Psoas muscle (tissue), 8 donors: ENCODE results near the gene ZC3H12C. TPM values are rescaled to one million over a fixed set of nuclear protein-coding genes. Genes with fewer than 3 reads are reported as not detected.

Experiments used
- ATAC-seq, 4 donors: fragments of 200-7000 bp; cut with Tn5 transposase; one replicate each; pipeline ENCODE4 v1.9.1; 2020; ENCODE audit warnings: moderate library complexity in 3 of 4, mild to moderate bottlenecking in 2 of 4
- DNase-seq, 2 donors: peaks; one replicate each; pipeline ENCODE4 v3.0.0-alpha.2; 2020
- H3K27ac ChIP-seq: fragments of 200-600 bp; one replicate; pipeline ENCODE4 v1.8.0; 2022
- H3K27me3 ChIP-seq, 3 donors: fragments of 200-600 bp in 1 of 3; one replicate each; pipeline versions ENCODE4 v1.6.1 to v1.8.0; 2013 to 2022; ENCODE audit warnings: low read length in 2 of 3, mild to moderate bottlenecking in 2 of 3, moderate library complexity in 1 of 3; ENCODE audit not compliant: insufficient read depth in 3 of 3
- H3K36me3 ChIP-seq, 2 donors: fragments of 200-600 bp in 1 of 2; one replicate each; pipeline versions ENCODE4 v1.6.1 to v1.8.0; 2013 to 2022; ENCODE audit warnings: low read depth in 1 of 2, mild to moderate bottlenecking in 1 of 2, moderate library complexity in 1 of 2; ENCODE audit not compliant: insufficient read depth in 1 of 2
- H3K4me1 ChIP-seq: fragments of 200-600 bp; one replicate; pipeline ENCODE4 v1.8.0; 2022
- H3K4me3 ChIP-seq: fragments of 200-600 bp; one replicate; pipeline ENCODE4 v1.8.0; 2022; ENCODE audit warnings: mild to moderate bottlenecking
- H3K9me3 ChIP-seq: fragments of 200-600 bp; one replicate; pipeline ENCODE4 v1.8.0; 2022
- CTCF ChIP-seq: fragments of 200-600 bp; IDR thresholded peaks from one replicate; pipeline ENCODE4 v1.8.0; 2022; ENCODE audit warnings: antibody characterized with exemption
- WGBS, 3 donors: extraction: QIAGEN DNeasy Blood & Tissue Kit; methylation state at CpG; one replicate each; pipeline versions ENCODE4 v1.1.6 to v1.1.7; 2013; 5-methylcytosine and 5-hydroxymethylcytosine counted together
- intact Hi-C, 2 donors: fragments of 100-400 bp; cut with DNase I; formaldehyde crosslinking; loops; one replicate each; pipeline versions ENCODE4 v1.11.0 to v1.14.2; 2022
- polyA plus RNA-seq, 3 donors: library from polyadenylated mRNA; stranded (reverse); fragments of 200-250 nt; gene quantifications; one replicate each; pipeline ENCODE4 v1.2.3, GENCODE V29; 2013
- total RNA-seq, 4 donors: library from RNA; stranded (reverse); fragmentation: NEBNext Ultra II Directional in 2 of 4; extraction: Animal tissue kit (Norgen Biotek cat#: 25700) in 2 of 4; gene quantifications; one replicate each; pipeline versions ENCODE4 v1.2.1 to v1.2.4, GENCODE V29; 2021 to 2023
- donor health status: healthy with polysubstance abuse.
- donor health status: DM: no; HTN: no; CAD: no; lungs with moderate emphysema.
- donor health status: Bipolar disorder and iron deficiency.
- donor health status: healthy.
- donor health status: DM: yes; HTN: yes; CAD: no.
- donor health status: DM: no; HTN: no; CAD: no.
- donor health status: DM: no; HTN: no; CAD: no.
- donor health status: DM: yes; HTN: yes; CAD: no.

Gene ZC3H12C
- total and polyA plus RNA-seq, 7 donors = 2.3 to 27.4 (median 17.5) TPM

GRCh38 chr11:110124605-110125004 is 31.4 kb downstream of the ZC3H12C start:
- H3K27me3 ChIP-seq = no peaks in the 10 kb centered on the region
- H3K4me1 ChIP-seq = peaks cover 17% of the 10 kb centered on the region
- H3K27ac ChIP-seq = no peak overlapping the region
- DNase-seq = no peak
- TF ChIP-seq CTCF = no peak
- 33 to 58% (median 42%) methylated on average over 2 of the region's 2 CpGs for WGBS, 3 donors
- intact Hi-C loops = no loop called here
- no peak overlapping the region for H3K4me3 ChIP-seq
- no peaks in the 10 kb centered on the region for H3K9me3 ChIP-seq
- no peaks in the 10 kb centered on the region for H3K36me3 ChIP-seq
- no peak for ATAC-seq

GRCh38 chr11:110125632-110126031 is 32.4 kb downstream of the ZC3H12C start:
- TF ChIP-seq CTCF = no peak
- ATAC-seq (peak; percentile 40 to 80 (median 70)), DNase-seq (no peak)
- no peak overlapping the region for H3K4me3 ChIP-seq
- no peak overlapping the region for H3K27ac ChIP-seq
- no peaks in the 10 kb centered on the region for H3K36me3 ChIP-seq
- WGBS, 3 donors = 88 to 92% (median 90%) methylated on average over 4 of the region's 4 CpGs
- no peaks in the 10 kb centered on the region for H3K9me3 ChIP-seq
- H3K27me3 ChIP-seq = no peaks in the 10 kb centered on the region
- peaks cover 23% of the 10 kb centered on the region for H3K4me1 ChIP-seq
- intact Hi-C loops = no loop called here

- H3K27me3 ChIP-seq = no peaks in the 10 kb centered on the region
- H3K27ac ChIP-seq = no peak overlapping the region
- H3K4me3 ChIP-seq = no peak overlapping the region
- no peak for ATAC-seq
- H3K9me3 ChIP-seq = no peaks in the 10 kb centered on the region
- no peaks in the 10 kb centered on the region for H3K36me3 ChIP-seq
- intact Hi-C loops = no loop called here
- 79 to 88% (median 86%) methylated on average over 4 of the region's 4 CpGs for WGBS, 3 donors
- no peak for DNase-seq
- no peak for TF ChIP-seq CTCF
- H3K4me1 ChIP-seq = peaks cover 22% of the 10 kb centered on the region
Observed at GRCh38 chr11:110126936-110127335, 33.7 kb downstream of the ZC3H12C start.

- Histone ChIP-seq H3K27ac (no peak overlapping the region), H3K4me1 (peaks cover 22% of the 10 kb centered on the region), H3K4me3 (no peak overlapping the region), H3K27me3 (no peaks in the 10 kb centered on the region), H3K36me3 (no peaks in the 10 kb centered on the region), H3K9me3 (no peaks in the 10 kb centered on the region)
- DNase-seq (no peak), ATAC-seq (no peak)
- WGBS, 3 donors = 31 to 43% (median 40%) methylated on average over 2 of the region's 2 CpGs
- intact Hi-C loops = no loop called here
- TF ChIP-seq CTCF = no peak
Observed at GRCh38 chr11:110128161-110128560, 35.0 kb downstream of the ZC3H12C start.

- H3K4me1 ChIP-seq = peaks cover 22% of the 10 kb centered on the region
- no peaks in the 10 kb centered on the region for H3K36me3 ChIP-seq
- no peaks in the 10 kb centered on the region for H3K9me3 ChIP-seq
- no peaks in the 10 kb centered on the region for H3K27me3 ChIP-seq
- H3K4me3 ChIP-seq = no peak overlapping the region
- intact Hi-C loops = no loop called here
- DNase-seq (no peak), ATAC-seq (peak; percentile 78 to 82 (median 81))
- WGBS, 3 donors = 30 to 32% (median 31%) methylated on average over 10 of the region's 10 CpGs
- no peak overlapping the region for H3K27ac ChIP-seq
- TF ChIP-seq CTCF = no peak
Observed at GRCh38 chr11:110130642-110131238, 37.5 kb downstream of the ZC3H12C start.
